SK-N-MC (cell line): ENCODE measurements around the gene BUD13.

Source experiments
- DNase-seq: peaks from one replicate; pipeline ENCODE4 v3.0.0-alpha.2; 2011; ENCODE audit warnings: low read depth, low spot score
- H3K27ac ChIP-seq: fragments of 200-600 bp; sonication (generic); 2 replicates; pipeline ENCODE4 v1.5.1; 2016; ENCODE audit warnings: mixed run types
- H3K36me3 ChIP-seq: fragments of 200-600 bp; sonication (generic); 2 replicates; pipeline ENCODE4 v1.6.1; 2017; ENCODE audit warnings: antibody characterized with exemption, low read length, mixed read lengths; ENCODE audit not compliant: insufficient read depth
- H3K4me3 ChIP-seq: fragments of 200-600 bp; sonication (generic); 2 replicates; pipeline ENCODE4 v1.5.1; 2016
- H3K9ac ChIP-seq: fragments of 200-600 bp; sonication (generic); 2 replicates; pipeline ENCODE4 v1.8.0; 2017; ENCODE audit warnings: mixed run types, mixed read lengths; ENCODE audit not compliant: insufficient read length
- H3K9me3 ChIP-seq: fragments of 200-600 bp; sonication (generic); 2 replicates; pipeline ENCODE4 v1.6.1; 2017; ENCODE audit warnings: low read depth, mild to moderate bottlenecking, antibody characterized with exemption, low read length, moderate library complexity, mixed read lengths
- EZH2 ChIP-seq: fragments of 200-600 bp; sonication (generic); IDR thresholded peaks from one replicate; pipeline ENCODE4 v1.6.1; 2017; ENCODE audit warnings: antibody characterized with exemption
- FOXP2 ChIP-seq: optimal IDR thresholded peaks from 2 replicates; pipeline ENCODE3; 2011; ENCODE audit warnings: mild to moderate bottlenecking, moderate library complexity; ENCODE audit not compliant: insufficient read depth; ENCODE audit errors: extremely low read length, control extremely low read depth
- POLR2AphosphoS5 ChIP-seq: IDR thresholded peaks from 2 replicates; pipeline ENCODE4 v1.6.1; 2012; ENCODE audit warnings: mild to moderate bottlenecking, low read depth, low read length, borderline replicate concordance

BUD13 gene

DNA sequence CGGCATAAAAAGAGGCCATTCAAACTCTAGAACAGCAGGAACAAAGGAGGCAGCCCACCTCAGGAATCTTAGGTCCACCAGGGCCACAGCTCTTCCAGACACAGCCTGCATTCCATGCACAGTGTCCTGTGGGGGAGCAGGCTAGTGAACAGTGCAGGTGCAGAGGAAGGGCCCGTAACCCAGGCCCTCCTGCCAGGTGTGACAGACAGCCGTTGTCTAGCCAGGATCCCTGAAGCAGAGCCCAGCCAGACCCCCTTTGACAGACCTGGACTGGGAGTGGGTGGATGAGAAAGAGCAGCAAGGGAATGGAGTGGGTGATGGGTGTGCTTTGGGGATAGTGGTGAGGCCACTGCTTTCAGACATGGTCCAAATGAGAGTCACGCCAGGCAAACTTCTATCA is 16.2 kb upstream of the BUD13 start:
- TF ChIP-seq EZH2 (no peak), POLR2AphosphoS5 (no peak), FOXP2 (no peak)
- DNase-seq, result no peak
- Histone ChIP-seq H3K9me3 (no peaks in the 10 kb centered on the region), H3K27ac (no peak overlapping the region), H3K4me3 (peak overlapping the region; percentile 92; the same call in 1 of the 2 replicates), H3K9ac (no peak overlapping the region), H3K36me3 (peaks cover 30% of the 10 kb centered on the region)

DNA sequence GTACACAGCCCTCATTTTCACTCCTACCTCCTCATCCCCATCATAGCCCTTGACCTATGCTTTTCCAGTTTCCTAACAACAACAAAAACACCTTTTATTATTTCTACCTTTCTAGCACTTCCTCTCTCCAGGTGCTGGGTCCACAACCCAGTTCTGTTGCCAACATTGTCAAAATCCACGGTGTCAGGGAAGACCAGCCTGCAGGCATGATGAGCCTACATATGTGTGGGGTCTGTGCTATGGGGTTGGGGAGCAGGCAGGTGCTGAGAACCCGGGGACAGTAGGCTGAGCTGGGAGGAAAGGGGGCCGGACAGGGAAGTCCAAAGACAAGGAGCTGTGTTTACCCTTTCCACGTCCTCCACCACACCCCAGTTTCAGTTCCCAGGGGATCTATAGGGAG is 15.7 kb upstream of the BUD13 start:
- Histone ChIP-seq H3K9ac (peak overlapping the region; percentile 83), H3K27ac (no peak overlapping the region), H3K9me3 (no peaks in the 10 kb centered on the region), H3K36me3 (peaks cover 35% of the 10 kb centered on the region), H3K4me3 (peak overlapping the region; percentile 92)
- TF ChIP-seq FOXP2, result no peak
- DNase-seq, result no peak

DNA sequence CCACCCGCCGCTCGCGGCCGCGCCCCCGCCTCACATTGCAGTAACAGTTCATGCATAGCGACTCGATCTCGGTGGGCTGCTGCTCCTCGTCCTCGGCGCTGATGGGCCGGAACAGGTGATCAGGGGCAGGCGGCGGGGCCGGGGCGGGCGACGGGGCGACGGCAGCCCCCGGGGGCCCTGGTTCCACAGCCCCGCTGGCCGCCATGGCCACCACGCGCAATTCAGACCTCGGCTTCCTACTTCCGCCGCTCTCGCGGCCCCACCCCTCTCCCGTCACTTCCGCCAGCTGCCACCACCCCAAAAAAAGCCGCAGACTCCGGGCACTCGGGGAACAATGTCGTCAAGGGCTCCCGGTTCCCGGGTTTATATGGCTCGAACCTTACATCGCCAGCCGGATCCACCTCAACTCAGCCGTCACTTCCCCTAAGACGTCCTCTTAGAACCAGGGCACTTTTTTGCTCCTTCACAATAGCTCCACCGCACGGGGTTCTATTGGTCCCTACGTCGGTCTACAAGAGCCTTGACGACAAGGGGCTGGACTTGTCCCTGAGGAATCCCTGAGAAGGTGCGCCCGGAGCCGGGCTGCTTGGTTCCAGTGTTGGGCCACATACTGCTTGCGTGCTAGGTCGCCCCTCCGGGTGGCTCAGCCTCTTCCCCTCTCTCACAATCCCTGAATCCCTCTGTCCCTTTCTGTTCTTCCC is 15.1 kb upstream of the BUD13 start, which contains the start of gene ZPR1:
ZPR1 (minus strand) TSS at position 238 of the 701 bp plus-strand sequence; CDS start at position 205, 33 bp downstream.
- Histone ChIP-seq H3K36me3 (peaks cover 41% of the 10 kb centered on the region), H3K4me3 (peak within 1 kb of the TSS; percentile 92), H3K9ac (peak within 1 kb of the TSS; percentile 83), H3K9me3 (no peaks in the 10 kb centered on the region), H3K27ac (no peak within 1 kb of the TSS)
- DNase-seq, result no peak
- TF ChIP-seq POLR2AphosphoS5 (peak; percentile 83), FOXP2 (no peak)

DNA sequence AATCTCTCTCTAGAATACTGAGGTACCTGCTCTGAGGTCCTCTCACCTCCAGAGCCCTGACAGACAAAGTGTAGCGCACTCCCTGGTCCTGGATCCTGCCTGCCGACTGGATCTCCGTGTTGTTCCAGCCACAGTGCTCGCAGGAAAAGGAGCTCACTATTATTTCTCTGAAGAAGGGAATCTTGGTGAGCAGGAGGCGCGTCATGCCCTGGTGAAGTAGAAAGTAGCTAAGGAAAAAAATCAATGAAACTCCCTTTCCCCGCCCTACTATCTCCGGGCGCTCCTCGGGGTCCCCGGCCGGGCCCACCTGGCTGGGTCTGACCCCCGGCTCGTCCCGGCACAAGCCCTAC is 14.6 kb upstream of the BUD13 start:
- Histone ChIP-seq H3K4me3 (peak overlapping the region; percentile 92), H3K9me3 (no peaks in the 10 kb centered on the region), H3K36me3 (peaks cover 46% of the 10 kb centered on the region), H3K27ac (no peak overlapping the region), H3K9ac (peak overlapping the region; percentile 83)
- DNase-seq, result no peak
- TF ChIP-seq FOXP2 (no peak), EZH2 (no peak), POLR2AphosphoS5 (no peak)

DNA sequence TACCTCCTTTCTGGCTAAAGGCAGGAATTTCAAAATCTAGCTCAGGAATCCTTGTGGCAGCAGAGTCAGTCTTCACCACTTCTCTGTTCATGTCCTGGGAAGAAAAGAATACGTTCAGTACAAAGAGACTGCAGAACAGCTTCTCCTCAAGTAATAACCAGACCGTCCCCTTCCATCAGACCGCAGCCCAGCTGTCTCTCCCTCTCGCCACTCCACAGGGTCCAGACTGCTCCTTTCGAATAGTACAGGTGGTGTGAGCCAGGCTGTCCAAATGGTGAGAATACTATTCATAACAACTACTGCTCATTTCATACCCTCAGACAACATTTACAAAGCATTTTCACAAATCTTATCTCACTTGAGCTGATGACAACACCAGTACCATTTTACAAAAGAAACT is 14.2 kb upstream of the BUD13 start:
- H3K9me3 ChIP-seq, result no peaks in the 10 kb centered on the region
- peak overlapping the region; percentile 83 for H3K9ac ChIP-seq
- H3K27ac ChIP-seq, result no peak overlapping the region
- DNase-seq, result no peak
- peak overlapping the region; percentile 92 for H3K4me3 ChIP-seq
- no peak for TF ChIP-seq FOXP2
- no peak for TF ChIP-seq POLR2AphosphoS5
- no peak for TF ChIP-seq EZH2
- H3K36me3 ChIP-seq, result peaks cover 50% of the 10 kb centered on the region

DNA sequence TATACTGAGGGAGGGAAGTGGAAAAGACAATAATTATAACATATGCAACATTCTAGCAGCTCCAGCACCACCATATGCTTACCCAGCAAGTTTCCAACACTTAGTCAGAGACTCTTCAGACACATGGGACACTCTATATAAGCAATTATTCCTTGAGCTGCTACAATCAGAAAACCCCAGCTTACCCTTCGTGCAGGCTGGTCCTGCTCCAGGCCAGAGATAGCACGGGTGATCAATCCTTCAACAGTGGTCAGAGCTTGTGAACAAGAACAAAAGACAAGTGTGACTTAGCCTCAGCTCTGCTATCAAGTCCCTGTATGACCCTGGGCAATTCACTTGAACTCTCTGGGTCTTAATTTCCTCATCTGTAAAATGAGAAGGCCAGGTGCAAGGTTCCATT is 13.5 kb upstream of the BUD13 start:
- Histone ChIP-seq H3K9me3 (no peaks in the 10 kb centered on the region), H3K4me3 (no peak overlapping the region), H3K36me3 (peaks cover 54% of the 10 kb centered on the region), H3K9ac (peak overlapping the region; percentile 83), H3K27ac (no peak overlapping the region)
- no peak for TF ChIP-seq FOXP2
- no peak for TF ChIP-seq POLR2AphosphoS5
- TF ChIP-seq EZH2, result no peak
- DNase-seq, result no peak

DNA sequence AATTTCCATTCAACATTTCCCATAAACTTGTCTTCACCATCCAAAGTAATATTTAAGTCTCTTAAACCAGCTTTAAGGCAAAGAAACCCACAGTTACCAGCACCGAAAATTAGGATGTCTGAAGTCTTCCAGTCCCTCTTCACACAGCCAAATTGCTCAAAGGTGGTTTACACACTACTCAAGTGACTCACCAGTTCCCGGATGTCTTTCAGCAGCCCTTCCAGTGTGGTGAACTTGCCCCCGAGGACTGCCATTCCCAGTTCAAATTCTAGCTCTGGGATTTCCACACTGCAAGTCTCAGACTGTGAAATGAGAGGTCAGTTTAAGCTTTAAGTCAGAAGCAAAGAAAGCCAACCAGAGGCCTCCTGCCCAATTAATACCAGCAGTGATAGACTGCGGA is 9.9 kb upstream of the BUD13 start:
- Histone ChIP-seq H3K9ac (no peak overlapping the region), H3K36me3 (peaks cover 88% of the 10 kb centered on the region), H3K9me3 (no peaks in the 10 kb centered on the region), H3K27ac (no peak overlapping the region), H3K4me3 (no peak overlapping the region)
- TF ChIP-seq EZH2 (no peak), FOXP2 (no peak), POLR2AphosphoS5 (no peak)
- DNase-seq, result no peak

DNA sequence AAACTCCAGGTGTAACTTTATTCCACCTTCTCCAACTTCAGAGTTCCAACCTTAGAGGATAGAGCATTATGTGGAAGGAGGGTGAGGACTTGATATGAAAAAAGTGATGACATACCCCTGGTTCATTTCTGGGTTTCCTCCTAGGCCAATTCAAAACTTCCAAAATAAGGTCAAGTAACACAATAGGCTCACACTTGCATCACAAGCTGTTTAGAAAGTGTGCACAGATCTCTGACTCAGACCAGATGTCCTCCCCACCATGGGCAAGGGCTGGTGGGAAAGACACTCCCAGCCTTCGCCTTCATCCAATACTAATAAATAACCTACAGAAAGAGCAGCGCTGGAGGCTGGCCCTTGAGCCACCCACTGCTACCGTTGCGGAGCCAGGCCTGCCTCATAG is 5.8 kb upstream of the BUD13 start:
- peaks cover 70% of the 10 kb centered on the region for H3K36me3 ChIP-seq
- no peak for DNase-seq
- H3K27ac ChIP-seq, result no peak overlapping the region
- no peak for TF ChIP-seq FOXP2
- no peak for TF ChIP-seq POLR2AphosphoS5
- TF ChIP-seq EZH2, result no peak
- no peak overlapping the region for H3K9ac ChIP-seq
- H3K4me3 ChIP-seq, result no peak overlapping the region
- H3K9me3 ChIP-seq, result no peaks in the 10 kb centered on the region

DNA sequence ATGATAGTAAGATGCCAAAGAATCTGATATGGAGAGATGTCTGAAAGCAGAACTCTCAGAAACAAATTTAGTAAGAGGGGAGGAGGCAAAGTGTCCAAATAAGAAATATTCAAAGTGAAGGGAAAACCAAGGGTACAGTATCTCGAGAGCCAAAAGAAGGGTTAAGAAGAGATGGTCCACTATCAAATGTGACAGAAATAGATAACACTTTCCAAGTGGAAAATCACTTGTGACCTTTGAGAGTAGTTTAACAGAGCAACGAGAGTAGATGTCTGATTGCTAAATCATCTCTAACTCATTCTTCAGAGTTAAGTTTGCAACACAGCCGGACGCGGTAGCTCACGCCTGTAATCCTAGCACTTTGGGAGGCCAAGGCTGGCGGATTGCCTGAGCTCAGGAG is 4.3 kb upstream of the BUD13 start:
- H3K27ac ChIP-seq, result no peak overlapping the region
- DNase-seq, result no peak
- H3K36me3 ChIP-seq, result peaks cover 55% of the 10 kb centered on the region
- H3K9ac ChIP-seq, result no peak overlapping the region
- TF ChIP-seq FOXP2, result no peak
- TF ChIP-seq POLR2AphosphoS5, result no peak
- TF ChIP-seq EZH2, result no peak
- no peak overlapping the region for H3K4me3 ChIP-seq
- no peaks in the 10 kb centered on the region for H3K9me3 ChIP-seq
